ENCODE results near the gene KATNBL1.

Gene KATNBL1

DNA sequence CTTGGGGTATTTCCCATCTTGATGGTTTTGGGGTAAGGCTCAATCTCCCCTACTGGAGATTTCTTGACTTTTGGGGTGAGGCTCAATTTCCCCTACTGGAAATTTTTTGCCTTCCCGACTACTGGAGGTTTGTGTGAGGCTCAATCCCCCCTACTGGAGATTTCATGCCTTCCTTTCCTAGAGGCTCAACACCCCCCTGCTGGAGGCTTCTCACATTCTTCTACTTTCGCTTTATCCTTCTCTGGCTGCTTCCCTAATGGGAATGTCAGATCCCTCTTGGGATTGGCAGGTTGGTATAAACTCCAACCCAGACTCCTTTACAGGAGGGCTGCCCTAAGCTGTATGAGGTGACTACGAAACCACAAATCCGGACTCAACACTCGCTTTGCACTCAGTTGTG lies 49.2 kb downstream of the KATNBL1 start:
- TF ChIP-seq, protein P1, sequence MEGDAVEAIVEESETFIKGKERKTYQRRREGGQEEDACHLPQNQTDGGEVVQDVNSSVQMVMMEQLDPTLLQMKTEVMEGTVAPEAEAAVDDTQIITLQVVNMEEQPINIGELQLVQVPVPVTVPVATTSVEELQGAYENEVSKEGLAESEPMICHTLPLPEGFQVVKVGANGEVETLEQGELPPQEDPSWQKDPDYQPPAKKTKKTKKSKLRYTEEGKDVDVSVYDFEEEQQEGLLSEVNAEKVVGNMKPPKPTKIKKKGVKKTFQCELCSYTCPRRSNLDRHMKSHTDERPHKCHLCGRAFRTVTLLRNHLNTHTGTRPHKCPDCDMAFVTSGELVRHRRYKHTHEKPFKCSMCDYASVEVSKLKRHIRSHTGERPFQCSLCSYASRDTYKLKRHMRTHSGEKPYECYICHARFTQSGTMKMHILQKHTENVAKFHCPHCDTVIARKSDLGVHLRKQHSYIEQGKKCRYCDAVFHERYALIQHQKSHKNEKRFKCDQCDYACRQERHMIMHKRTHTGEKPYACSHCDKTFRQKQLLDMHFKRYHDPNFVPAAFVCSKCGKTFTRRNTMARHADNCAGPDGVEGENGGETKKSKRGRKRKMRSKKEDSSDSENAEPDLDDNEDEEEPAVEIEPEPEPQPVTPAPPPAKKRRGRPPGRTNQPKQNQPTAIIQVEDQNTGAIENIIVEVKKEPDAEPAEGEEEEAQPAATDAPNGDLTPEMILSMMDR (IDR thresholded peaks at IDR 0.05; ENCODE audit: extremely low read depth, missing control alignments), result no peak
- DNase-seq (ENCODE audit: low spot score), result no peak

GRCh38 chr15:34158355-34158754 lies 51.5 kb downstream of the KATNBL1 start:
- no peak for DNase-seq (ENCODE audit: low spot score)
- TF ChIP-seq, protein P1 (IDR thresholded peaks at IDR 0.05; ENCODE audit: extremely low read depth, missing control alignments), result no peak

- DNase-seq (ENCODE audit: low spot score), result no peak
- TF ChIP-seq, protein P1 (IDR thresholded peaks at IDR 0.05; ENCODE audit: extremely low read depth, missing control alignments), result no peak
Measured at GRCh38 chr15:34155859-34156258, 54.0 kb downstream of the KATNBL1 start.

DNA sequence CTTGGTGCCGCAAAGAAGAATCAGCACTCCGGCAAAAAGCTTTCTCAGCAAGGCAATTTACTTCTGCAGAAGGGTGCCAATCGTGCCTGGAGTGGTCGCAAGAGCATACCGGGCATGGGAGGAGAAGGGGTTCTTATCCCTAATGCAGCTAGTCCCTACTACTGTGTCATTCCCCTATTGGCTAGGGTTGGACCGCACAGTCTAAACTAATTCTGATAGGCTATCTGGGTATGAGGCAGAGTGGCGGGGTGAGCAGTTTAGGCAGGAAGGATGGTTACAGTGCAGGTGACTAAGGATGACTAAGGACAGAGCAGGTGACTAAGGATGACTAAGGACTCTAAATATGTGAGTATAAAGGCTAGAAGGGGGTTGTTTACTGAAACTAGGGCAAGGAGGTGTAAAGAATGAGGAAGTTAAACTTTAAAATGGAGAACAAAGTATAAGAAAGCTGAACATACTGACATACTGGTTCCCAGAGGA lies 55.1 kb downstream of the KATNBL1 start:
- TF ChIP-seq, protein P1 (IDR thresholded peaks at IDR 0.05; ENCODE audit: extremely low read depth, missing control alignments), result no peak
- no peak for DNase-seq (ENCODE audit: low spot score)

GRCh38 chr15:34147371-34148140 lies 62.3 kb downstream of the KATNBL1 start:
- DNase-seq (ENCODE audit: low spot score), result no peak
- TF ChIP-seq, protein P1 (IDR thresholded peaks at IDR 0.05; ENCODE audit: extremely low read depth, missing control alignments), result no peak

GRCh38 chr15:34133511-34133910 lies 76.4 kb downstream of the KATNBL1 start:
- TF ChIP-seq, protein P1 (IDR thresholded peaks at IDR 0.05; ENCODE audit: extremely low read depth, missing control alignments), result no peak
- DNase-seq (ENCODE audit: low spot score), result no peak

GRCh38 chr15:34132881-34133280 lies 77.0 kb downstream of the KATNBL1 start:
- TF ChIP-seq, protein P1 (IDR thresholded peaks at IDR 0.05; ENCODE audit: extremely low read depth, missing control alignments), result no peak
- DNase-seq (ENCODE audit: low spot score), result no peak
